NOMO-1 (cell line): ENCODE results near the gene YWHAH.

ENCODE experiments used
- DNase-seq, 2 experiments: peaks; one replicate each; lab custom pipeline; 2025; ENCODE audit not compliant: unreplicated experiment in 2 of 2; lab: John Stamatoyannopoulos, UW

YWHAH gene

GRCh38 chr22:31947296-31947695 is 3.0 kb downstream of the YWHAH start:
- peak; percentile 20 to 75 for DNase-seq

- no peak for DNase-seq
These were observed 3.7 kb downstream of the YWHAH start for GRCh38 chr22:31948002-31948401.

DNA sequence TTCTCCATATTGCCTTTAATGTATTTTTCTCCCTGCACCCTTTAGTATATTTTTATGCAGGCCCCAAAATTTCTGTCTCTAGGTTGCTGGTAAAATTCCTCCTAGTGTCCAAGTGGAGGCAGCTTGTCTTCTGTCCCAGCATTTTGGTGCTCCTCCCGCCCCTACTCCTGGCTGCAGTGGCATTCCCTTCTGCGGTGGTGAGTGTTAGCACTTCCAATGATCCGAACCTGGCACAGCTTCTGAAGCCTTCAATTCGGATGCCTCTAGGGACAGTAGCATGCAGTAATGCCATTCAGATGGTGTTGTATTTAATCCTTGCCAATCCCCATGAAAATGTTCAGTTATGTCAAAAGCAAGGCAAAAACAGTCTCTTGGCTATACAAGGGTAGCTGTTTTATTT is 5.9 kb downstream of the YWHAH start:
- DNase-seq, result no peak

DNA sequence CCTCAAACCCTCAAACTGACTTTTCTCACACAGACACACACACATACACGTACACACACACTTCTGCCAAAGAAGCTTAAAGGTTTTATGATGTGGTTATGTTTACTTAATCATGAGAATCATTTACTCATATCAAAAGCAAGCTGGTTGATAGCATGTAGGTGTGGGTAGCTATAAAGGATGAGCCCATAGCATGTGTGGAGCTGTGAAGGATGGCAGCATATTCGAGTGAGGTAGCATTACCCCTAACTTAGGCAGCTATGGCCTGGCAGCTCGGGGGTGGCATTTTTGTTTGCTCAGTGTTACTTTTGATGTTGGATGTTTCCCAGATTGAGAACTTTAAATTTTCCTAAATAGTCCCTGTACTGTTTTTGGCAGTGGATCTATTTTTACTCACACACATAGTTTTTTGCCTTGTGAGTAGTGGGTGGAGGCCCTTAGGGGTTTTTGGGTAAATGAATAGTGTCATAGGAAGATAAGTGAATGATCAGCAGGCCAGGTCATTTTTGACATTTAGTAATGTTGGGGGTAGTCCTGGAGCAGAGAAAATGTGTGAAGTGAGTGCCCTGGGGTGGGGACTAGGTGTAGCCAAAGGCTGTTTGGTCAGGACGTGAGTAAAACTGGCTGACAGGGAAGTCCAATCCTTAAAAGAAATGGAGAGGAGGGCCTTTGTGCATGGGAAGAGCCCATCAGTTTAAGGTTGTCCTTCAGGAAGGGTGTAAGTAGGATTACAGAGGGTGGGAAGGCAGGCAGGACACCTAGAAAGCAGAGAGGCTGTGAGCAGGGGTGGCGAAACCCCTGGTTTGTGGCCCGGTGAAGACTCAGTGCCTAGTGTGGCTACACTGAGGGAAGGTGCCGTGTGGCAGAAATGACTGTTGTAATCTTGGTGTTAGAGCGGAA is 7.1 kb downstream of the YWHAH start:
- no peak for DNase-seq

DNA sequence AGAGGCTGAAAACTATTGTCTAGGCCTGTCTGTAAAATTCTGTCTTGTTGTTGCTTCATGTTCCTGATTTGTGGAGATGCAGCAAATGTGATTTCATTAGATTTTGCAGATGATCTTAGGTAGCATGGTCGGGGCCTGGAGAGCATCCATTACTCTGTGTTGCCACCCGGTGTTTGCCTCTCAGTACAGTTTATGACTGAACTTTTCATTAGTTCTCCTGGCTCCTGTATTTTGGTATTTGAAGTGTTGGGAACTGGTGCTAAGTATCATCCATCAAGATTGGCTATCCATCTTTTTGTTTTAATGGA is 7.7 kb downstream of the YWHAH start:
- DNase-seq, result no peak

DNA sequence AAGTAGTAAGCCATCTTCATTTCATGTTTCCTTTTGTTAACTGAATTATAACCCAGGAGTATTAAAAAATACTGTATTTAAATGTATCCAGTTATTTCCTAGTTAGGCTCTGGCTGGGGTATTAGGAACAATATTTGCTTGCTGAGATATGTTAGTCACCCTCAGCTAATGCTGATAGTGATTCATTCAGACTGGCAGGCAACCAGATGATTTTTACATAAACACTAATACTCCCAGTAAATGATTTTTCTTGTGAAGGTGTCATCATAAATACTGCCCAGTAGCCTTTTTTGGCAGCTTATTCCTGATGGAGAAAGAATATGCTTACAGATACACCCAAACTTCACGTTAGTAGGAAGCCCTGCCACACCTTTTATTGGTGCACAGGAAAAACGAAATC is 8.1 kb downstream of the YWHAH start:
- DNase-seq, result no peak

- DNase-seq, result no peak
These were observed 8.9 kb downstream of the YWHAH start for GRCh38 chr22:31953261-31953660.

GRCh38 chr22:31954535-31955523 is 10.5 kb downstream of the YWHAH start:
- peak in 1 of 2 experiments; percentile 21 for DNase-seq

DNA sequence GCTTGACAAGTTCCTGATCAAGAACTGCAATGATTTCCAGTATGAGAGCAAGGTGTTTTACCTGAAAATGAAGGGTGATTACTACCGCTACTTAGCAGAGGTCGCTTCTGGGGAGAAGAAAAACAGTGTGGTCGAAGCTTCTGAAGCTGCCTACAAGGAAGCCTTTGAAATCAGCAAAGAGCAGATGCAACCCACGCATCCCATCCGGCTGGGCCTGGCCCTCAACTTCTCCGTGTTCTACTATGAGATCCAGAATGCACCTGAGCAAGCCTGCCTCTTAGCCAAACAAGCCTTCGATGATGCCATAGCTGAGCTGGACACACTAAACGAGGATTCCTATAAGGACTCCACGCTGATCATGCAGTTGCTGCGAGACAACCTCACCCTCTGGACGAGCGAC is 12.0 kb downstream of the YWHAH start:
- no peak for DNase-seq

- DNase-seq, result no peak
These were observed 13.7 kb downstream of the YWHAH start for GRCh38 chr22:31957970-31958594.

DNA sequence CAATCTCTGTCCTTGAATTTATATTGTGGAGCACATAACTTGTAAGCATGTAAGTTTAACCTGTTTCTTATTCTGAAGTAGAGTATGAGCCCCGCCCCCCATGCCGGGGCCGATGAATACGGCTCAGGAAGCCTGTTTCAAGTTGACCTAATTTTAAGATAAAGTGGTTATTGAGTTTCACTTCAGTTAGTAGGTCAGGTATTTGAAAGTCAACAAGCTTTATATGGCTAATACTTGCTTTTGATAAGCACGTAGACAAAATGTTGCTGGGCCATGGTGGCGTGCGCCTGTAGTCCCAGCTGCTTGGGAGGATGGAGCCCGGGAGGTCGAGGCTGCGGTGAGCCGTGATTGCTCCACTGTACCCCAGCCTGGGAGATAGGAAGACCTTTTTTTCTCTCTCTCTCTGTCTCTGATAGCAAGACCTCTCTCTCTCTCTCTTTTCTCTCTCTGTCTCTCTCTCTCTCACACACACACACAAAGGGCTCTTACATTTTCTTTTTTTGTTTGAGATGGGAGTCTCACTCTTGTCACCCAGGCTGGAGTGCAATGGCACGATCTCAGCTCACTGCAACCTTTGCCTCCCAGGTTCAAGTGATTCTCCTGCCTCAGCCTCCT is 14.4 kb downstream of the YWHAH start:
- DNase-seq, result no peak

DNA sequence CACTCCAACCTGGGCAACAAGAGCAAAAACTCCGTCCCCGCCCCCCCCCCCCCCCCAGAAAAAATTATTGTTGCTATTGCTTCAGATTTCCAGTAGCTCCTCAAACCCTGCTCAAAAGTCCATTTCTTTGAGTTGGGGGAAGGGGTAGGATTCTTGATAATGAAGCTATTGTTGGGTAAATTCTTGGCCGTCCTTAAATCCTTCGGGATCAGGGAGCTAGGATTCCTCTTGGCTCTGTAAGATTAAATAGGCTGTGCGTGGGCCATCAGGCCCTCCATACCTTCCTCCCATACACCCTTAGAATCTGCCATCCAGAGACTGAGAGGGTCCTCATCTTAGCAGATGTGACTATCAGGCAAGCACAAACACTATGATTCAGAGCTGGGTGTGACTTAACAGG is 16.4 kb downstream of the YWHAH start:
- DNase-seq, result no peak

- DNase-seq, result no peak
These were observed 18.2 kb downstream of the YWHAH start for GRCh38 chr22:31962387-31963125.

- no peak for DNase-seq
These were observed 23.7 kb downstream of the YWHAH start for GRCh38 chr22:31968022-31968421.

GRCh38 chr22:31969789-31970489 is 25.6 kb downstream of the YWHAH start:
- peak; percentile 13 to 27 for DNase-seq

DNA sequence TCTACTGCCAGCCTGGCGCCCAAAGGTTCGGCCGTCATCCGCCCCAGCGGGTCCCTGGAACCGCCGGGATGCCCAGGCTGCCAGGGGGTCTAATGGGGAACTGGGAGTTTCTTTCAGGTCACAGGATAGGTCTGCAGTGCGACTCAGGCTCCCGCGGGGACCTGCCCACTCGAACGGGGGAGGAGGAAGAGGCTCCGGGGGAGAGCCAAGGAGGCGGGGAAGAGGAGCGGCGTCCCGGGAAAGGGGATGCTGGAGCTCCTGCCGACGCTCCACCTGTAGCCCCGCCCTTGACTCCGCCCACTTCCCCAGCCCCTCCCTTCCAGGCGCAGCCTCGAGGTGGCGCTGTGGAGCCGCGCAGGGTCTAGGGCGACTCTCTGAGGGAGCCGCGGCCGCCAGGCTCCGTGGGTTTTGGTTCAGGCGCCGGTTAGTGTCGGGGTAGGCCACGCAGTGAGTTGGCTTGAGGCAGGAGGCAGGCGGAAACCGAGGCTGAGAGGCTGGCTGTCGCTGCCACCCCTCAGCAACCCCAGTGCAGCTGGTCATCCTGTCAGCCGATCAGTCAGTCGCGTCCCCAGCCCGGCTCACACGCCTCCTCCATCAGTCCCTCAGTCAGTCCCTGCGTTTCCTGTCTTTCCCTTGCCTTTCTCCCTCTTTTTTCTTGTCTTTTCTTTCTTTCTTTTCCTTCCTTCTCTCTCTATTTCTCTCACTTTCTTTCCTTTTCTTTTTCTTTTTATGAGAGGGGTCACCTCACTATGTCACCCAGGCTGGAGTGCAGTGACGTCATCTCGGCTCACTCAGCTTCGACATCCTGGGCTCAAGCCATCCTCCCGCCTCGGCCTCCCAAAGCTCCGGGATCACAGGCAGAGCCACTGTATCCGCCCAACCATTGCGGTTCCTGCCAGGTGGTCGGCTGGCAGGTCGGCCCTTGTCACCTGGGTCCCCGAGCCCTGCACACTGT is 26.4 kb downstream of the YWHAH start:
- DNase-seq, result peak; percentile 54 to 57

DNA sequence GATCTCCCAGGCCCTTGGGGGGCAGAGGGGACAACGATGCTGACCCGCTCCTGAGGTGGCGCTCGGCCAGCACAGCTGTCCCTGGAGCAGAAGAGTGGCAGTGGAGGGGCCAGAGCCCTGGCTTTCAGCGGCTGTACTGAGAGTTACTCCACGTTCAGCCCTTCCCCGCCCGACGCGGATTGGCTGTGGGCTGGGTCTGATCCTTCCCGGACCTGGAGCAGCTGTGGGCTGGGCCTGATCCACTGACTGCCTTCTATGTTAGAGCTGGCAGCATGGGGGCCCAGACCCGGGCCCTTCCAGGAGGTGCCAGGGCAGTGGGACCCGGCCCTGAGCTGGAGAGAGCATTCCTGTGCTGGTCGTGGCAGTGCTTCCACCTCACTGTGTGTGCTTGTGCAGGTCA is 27.8 kb downstream of the YWHAH start:
- no peak for DNase-seq

DNA sequence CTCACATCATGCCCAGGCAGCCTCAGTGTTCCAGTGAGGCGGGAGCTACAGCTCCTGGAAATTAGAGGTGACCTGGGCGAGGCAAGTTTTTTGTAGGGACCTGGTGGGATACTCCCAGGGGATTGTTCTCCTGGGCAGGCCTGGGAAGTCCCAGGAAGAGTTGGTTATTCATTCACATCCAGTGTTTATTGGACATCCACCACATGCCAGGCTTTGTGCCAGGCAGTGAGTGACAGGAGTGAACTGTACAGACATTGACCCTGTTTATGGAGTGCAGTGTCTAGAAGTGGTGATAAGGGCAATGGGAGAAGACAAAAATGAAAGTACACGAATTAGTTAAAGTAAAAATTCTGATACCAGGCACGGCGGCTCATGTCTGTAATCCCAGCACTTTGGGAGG is 29.4 kb downstream of the YWHAH start:
- no peak for DNase-seq
